Measurements from ENCODE around the gene PTEN. TPM values are rescaled to one million over a fixed set of nuclear protein-coding genes. Genes with fewer than 3 reads are reported as not detected.

Gene PTEN
- total RNA-seq, 4 donors from 2014 or later = 69.1 to 141 (median 91.8) TPM

- H3K27me3 ChIP-seq = no peaks in the 10 kb centered on the region
- no peaks in the 10 kb centered on the region for H3K9me3 ChIP-seq
- H3K4me3 ChIP-seq = peak overlapping the region; percentile 90
- H3K36me3 ChIP-seq = no peaks in the 10 kb centered on the region
- TF ChIP-seq CTCF (IDR thresholded peaks at IDR 0.05) (no peak), EP300 (IDR thresholded peaks at IDR 0.05) (no peak), POLR2AphosphoS5 (IDR thresholded peaks at IDR 0.05) (no peak), POLR2A (IDR thresholded peaks at IDR 0.05) (no peak)
- WGBS = 90% methylated on average over 3 of the region's 3 CpGs
- H3K4me1 ChIP-seq = peaks cover 72% of the 10 kb centered on the region
- no peak overlapping the region for H3K27ac ChIP-seq
- no peak for DNase-seq (ENCODE audit: low spot score in 2 of 2)
Observed at GRCh38 chr10:87869773-87870551, 6.5 kb downstream of the PTEN start.

- Histone ChIP-seq H3K36me3 (no peaks in the 10 kb centered on the region), H3K4me3 (peak overlapping the region; percentile 10), H3K27me3 (no peaks in the 10 kb centered on the region), H3K4me1 (peaks cover 76% of the 10 kb centered on the region), H3K9me3 (no peaks in the 10 kb centered on the region), H3K27ac (no peak overlapping the region)
- no peak for TF ChIP-seq POLR2A (IDR thresholded peaks at IDR 0.05)
- TF ChIP-seq CTCF (IDR thresholded peaks at IDR 0.05) = no peak
- TF ChIP-seq POLR2AphosphoS5 (IDR thresholded peaks at IDR 0.05) = no peak
- WGBS = 92% methylated on average over 6 of the region's 6 CpGs
- DNase-seq (ENCODE audit: low spot score in 2 of 2) = no peak
Observed at GRCh38 chr10:87872828-87873227, 9.4 kb downstream of the PTEN start.

DNA sequence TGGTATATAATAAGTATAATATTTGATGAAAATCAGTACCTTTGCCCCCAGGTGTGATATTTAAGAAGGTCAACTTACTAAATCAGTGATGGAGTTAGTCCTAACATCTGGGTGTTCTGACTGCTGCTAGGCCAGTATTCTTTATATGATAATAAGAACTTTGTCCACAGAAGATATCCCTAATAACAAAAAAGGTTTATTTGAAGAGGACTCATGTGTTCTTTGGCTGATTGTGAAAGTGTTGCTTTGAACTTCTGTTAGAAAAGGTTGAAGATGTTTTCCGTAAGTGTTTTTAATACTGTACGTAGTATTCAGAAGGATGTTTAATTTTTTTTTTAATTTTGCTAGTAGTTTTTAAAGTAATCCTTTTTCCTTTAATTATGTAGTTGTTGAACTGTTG is 10.2 kb downstream of the PTEN start:
- Histone ChIP-seq H3K4me1 (peaks cover 70% of the 10 kb centered on the region), H3K27ac (no peak overlapping the region)

DNA sequence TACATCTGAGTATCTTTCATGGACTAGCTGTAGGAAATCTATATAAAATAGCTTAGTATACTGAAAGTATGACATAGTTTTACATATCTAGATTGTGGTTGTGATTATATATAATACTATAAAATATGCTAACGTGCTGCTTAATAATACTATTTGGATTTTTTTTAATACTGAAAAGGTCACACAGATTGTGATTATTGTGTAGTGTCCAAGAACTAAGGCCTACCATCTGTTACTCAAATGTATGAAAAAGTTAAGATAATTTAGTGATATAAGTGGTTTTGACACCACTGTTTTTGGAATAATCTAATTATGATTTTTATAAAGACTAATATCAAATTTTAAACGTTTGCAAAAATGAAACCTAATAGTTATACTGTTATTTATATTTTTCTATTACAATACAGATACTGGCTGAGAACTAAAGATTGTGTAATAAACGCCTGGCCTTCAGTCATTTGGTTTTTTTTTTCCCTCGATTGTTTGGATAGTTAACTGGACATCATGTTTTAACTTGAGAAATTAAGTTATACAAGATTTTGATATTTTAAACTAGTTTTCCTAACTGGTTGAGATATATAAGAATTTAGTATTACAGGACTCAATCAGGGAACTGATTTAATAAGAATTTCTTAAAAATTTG is 12.6 kb downstream of the PTEN start:
- Histone ChIP-seq H3K36me3 (peaks cover 5% of the 10 kb centered on the region), H3K4me3 (no peak overlapping the region), H3K27ac (no peak overlapping the region), H3K4me1 (peaks cover 47% of the 10 kb centered on the region), H3K27me3 (no peaks in the 10 kb centered on the region), H3K9me3 (no peaks in the 10 kb centered on the region)
- TF ChIP-seq CTCF (IDR thresholded peaks at IDR 0.05) = no peak
- no peak for TF ChIP-seq POLR2AphosphoS5 (IDR thresholded peaks at IDR 0.05)
- TF ChIP-seq POLR2A (IDR thresholded peaks at IDR 0.05) = no peak
- TF ChIP-seq EP300 (IDR thresholded peaks at IDR 0.05) = no peak
- 36% methylated on average over 4 of the region's 4 CpGs for WGBS
- DNase-seq (ENCODE audit: low spot score in 2 of 2) = no peak

More for the DNA sequence above, 10.2 kb downstream of the PTEN start:
- no peak for DNase-seq (ENCODE audit: low spot score in 2 of 2)
- Histone ChIP-seq H3K36me3 (peaks cover 5% of the 10 kb centered on the region), H3K9me3 (no peaks in the 10 kb centered on the region), H3K27me3 (no peaks in the 10 kb centered on the region), H3K4me3 (peak overlapping the region; percentile 10)
- 77% methylated on average over 2 of the region's 2 CpGs for WGBS
- TF ChIP-seq POLR2AphosphoS5 (IDR thresholded peaks at IDR 0.05) (no peak), EP300 (IDR thresholded peaks at IDR 0.05) (no peak), POLR2A (IDR thresholded peaks at IDR 0.05) (no peak), CTCF (IDR thresholded peaks at IDR 0.05) (no peak)

DNA sequence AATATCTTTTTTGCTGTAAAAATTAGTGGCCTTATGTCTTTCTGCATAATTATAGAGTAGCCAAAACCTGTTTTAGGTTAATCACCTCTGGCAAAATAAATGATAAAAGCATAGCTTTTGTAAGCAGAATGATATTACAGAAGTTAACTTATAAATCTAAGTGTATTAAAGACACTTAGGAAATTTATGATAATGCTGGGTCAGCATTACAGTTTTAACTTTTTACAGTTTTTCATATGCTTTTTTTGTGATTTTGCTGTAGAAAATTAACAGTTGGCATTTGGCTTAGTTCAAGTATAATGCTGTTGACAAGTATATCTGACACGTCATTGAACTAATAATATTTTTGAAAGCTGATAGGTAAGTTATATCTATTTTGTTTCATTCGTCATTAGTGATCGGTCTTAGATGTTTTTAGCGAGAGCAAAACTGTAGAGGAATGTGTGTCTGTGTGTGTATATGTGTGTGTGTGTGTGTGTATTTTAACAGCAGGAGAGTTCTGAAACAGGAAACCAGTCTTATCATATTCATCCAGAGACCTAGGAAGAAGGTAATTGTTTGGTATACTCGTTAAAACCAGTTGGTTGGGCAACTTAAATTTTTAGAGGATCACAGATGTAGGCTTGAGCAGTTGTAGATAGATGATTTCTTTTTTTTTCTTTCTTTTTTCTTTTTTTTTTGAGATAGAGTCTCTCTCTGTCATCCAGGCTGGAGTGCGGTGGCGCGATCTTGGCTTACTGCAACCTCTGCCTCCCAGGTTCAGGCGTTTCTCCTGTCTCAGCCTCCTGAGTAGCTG is 15.4 kb downstream of the PTEN start:
- TF ChIP-seq EP300 (IDR thresholded peaks at IDR 0.05) = no peak
- TF ChIP-seq POLR2A (IDR thresholded peaks at IDR 0.05) = no peak
- TF ChIP-seq POLR2AphosphoS5 (IDR thresholded peaks at IDR 0.05) = no peak
- TF ChIP-seq CTCF (IDR thresholded peaks at IDR 0.05) = no peak
- H3K36me3 ChIP-seq = peaks cover 5% of the 10 kb centered on the region
- H3K9me3 ChIP-seq = no peaks in the 10 kb centered on the region
- WGBS = 85% methylated on average over 9 of the region's 9 CpGs
- peaks cover 35% of the 10 kb centered on the region for H3K4me1 ChIP-seq
- H3K4me3 ChIP-seq = no peak overlapping the region
- no peak overlapping the region for H3K27ac ChIP-seq
- H3K27me3 ChIP-seq = no peaks in the 10 kb centered on the region
- DNase-seq (ENCODE audit: low spot score in 2 of 2) = no peak
